ENCODE measurements around the gene ITPKB.
A peak's percentile ranks its signal among the peaks of the same experiment; 100 is the strongest.

ITPKB gene

GRCh38 chr1:226733304-226733703 lies 5.8 kb downstream of the ITPKB start:
- Mint-ChIP-seq H3K27ac (no peak overlapping the region), H3K4me3 (peak overlapping the region; percentile 17), H3K9me3 (no peaks in the 10 kb centered on the region), H3K4me1 (peaks cover 44% of the 10 kb centered on the region), H3K27me3 (ENCODE audit: low read depth, poor library complexity) (peaks cover 49% of the 10 kb centered on the region), H3K36me3 (ENCODE audit: low read depth) (peaks cover 25% of the 10 kb centered on the region)
- peak; percentile 23 for DNase-seq
- no peak for TF ChIP-seq CTCF (IDR thresholded peaks at IDR 0.05)

- H3K9me3 Mint-ChIP-seq, result no peaks in the 10 kb centered on the region
- H3K36me3 Mint-ChIP-seq (ENCODE audit: low read depth), result peaks cover 25% of the 10 kb centered on the region
- H3K4me1 Mint-ChIP-seq, result peaks cover 48% of the 10 kb centered on the region
- TF ChIP-seq CTCF (IDR thresholded peaks at IDR 0.05), result no peak
- H3K27ac Mint-ChIP-seq, result no peak overlapping the region
- no peak for DNase-seq
- peaks cover 49% of the 10 kb centered on the region for H3K27me3 Mint-ChIP-seq (ENCODE audit: low read depth, poor library complexity)
- H3K4me3 Mint-ChIP-seq, result peak overlapping the region; percentile 1
Observed at GRCh38 chr1:226732856-226733291, 6.2 kb downstream of the ITPKB start.

- Mint-ChIP-seq H3K4me1 (peaks cover 63% of the 10 kb centered on the region), H3K27me3 (ENCODE audit: low read depth, poor library complexity) (peaks cover 42% of the 10 kb centered on the region), H3K36me3 (ENCODE audit: low read depth) (peaks cover 34% of the 10 kb centered on the region), H3K4me3 (peak overlapping the region; percentile 49), H3K9me3 (no peaks in the 10 kb centered on the region), H3K27ac (no peak overlapping the region)
- TF ChIP-seq CTCF (IDR thresholded peaks at IDR 0.05), result no peak
- no peak for DNase-seq
Observed at GRCh38 chr1:226731257-226731893, 7.7 kb downstream of the ITPKB start.

- no peak overlapping the region for H3K27ac Mint-ChIP-seq
- no peak for DNase-seq
- no peak overlapping the region for H3K4me3 Mint-ChIP-seq
- peaks cover 68% of the 10 kb centered on the region for H3K4me1 Mint-ChIP-seq
- H3K36me3 Mint-ChIP-seq (ENCODE audit: low read depth), result peaks cover 34% of the 10 kb centered on the region
- no peaks in the 10 kb centered on the region for H3K9me3 Mint-ChIP-seq
- no peak for TF ChIP-seq CTCF (IDR thresholded peaks at IDR 0.05)
- H3K27me3 Mint-ChIP-seq (ENCODE audit: low read depth, poor library complexity), result peaks cover 37% of the 10 kb centered on the region
Observed at GRCh38 chr1:226730836-226731235, 8.2 kb downstream of the ITPKB start.

GRCh38 chr1:226730071-226730470 lies 9.0 kb downstream of the ITPKB start:
- H3K4me1 Mint-ChIP-seq, result peaks cover 75% of the 10 kb centered on the region
- no peak for TF ChIP-seq CTCF (IDR thresholded peaks at IDR 0.05)
- peaks cover 31% of the 10 kb centered on the region for H3K36me3 Mint-ChIP-seq (ENCODE audit: low read depth)

GRCh38 chr1:226728448-226728847 lies 10.6 kb downstream of the ITPKB start:
- TF ChIP-seq CTCF (IDR thresholded peaks at IDR 0.05), result no peak
- Mint-ChIP-seq H3K36me3 (ENCODE audit: low read depth) (peaks cover 29% of the 10 kb centered on the region), H3K27me3 (ENCODE audit: low read depth, poor library complexity) (peaks cover 13% of the 10 kb centered on the region), H3K27ac (no peak overlapping the region), H3K4me3 (no peak overlapping the region), H3K9me3 (no peaks in the 10 kb centered on the region), H3K4me1 (peaks cover 80% of the 10 kb centered on the region)
- DNase-seq, result no peak

More at GRCh38 chr1:226730071-226730470, 9.0 kb downstream of the ITPKB start:
- no peaks in the 10 kb centered on the region for H3K9me3 Mint-ChIP-seq
- peaks cover 29% of the 10 kb centered on the region for H3K27me3 Mint-ChIP-seq (ENCODE audit: low read depth, poor library complexity)
- H3K27ac Mint-ChIP-seq, result no peak overlapping the region
- no peak for DNase-seq
- no peak overlapping the region for H3K4me3 Mint-ChIP-seq
